GM19463 (cell line): ENCODE measurements around the gene DYNLL2.
"Not testable (repeated sequence)": the region's sequence is repeated elsewhere in the genome, so short reads cannot be mapped to it uniquely, and the experiment has no call there.

ENCODE experiments used
- ATAC-seq: cut with Tn5 transposase; IDR thresholded peaks from one replicate; pipeline ENCODE4 v1.9.1; 2021; ENCODE audit warnings: mild to moderate bottlenecking, moderate library complexity; ENCODE audit not compliant: unreplicated experiment

The DYNLL2 gene

GRCh38 chr17:58066401-58066800 is 16.8 kb upstream of the DYNLL2 start:
- no peak for ATAC-seq

- ATAC-seq, result no peak
Measured at GRCh38 chr17:58072862-58073261, 10.4 kb upstream of the DYNLL2 start.

GRCh38 chr17:58073266-58073665 is 10.0 kb upstream of the DYNLL2 start:
- ATAC-seq, result not testable (repeated sequence)

- not testable (repeated sequence) for ATAC-seq
Measured at GRCh38 chr17:58074406-58074805, 8.8 kb upstream of the DYNLL2 start.

GRCh38 chr17:58079300-58080033 is 3.8 kb upstream of the DYNLL2 start:
- no peak for ATAC-seq

GRCh38 chr17:58081646-58082340 is 1.4 kb upstream of the DYNLL2 start:
- no peak for ATAC-seq

- ATAC-seq, result no peak
Measured at GRCh38 chr17:58082341-58082869, 814 bp upstream of the DYNLL2 start.

GRCh38 chr17:58083491-58084316 is 485 bp downstream of the DYNLL2 start:
- ATAC-seq, result peak; percentile 57

GRCh38 chr17:58084317-58084981 is 1.2 kb downstream of the DYNLL2 start:
- no peak for ATAC-seq

- no peak for ATAC-seq
Measured at GRCh38 chr17:58085039-58085715, 2.0 kb downstream of the DYNLL2 start.

GRCh38 chr17:58086953-58087352 is 3.7 kb downstream of the DYNLL2 start:
- ATAC-seq, result no peak

GRCh38 chr17:58088624-58089023 is 5.4 kb downstream of the DYNLL2 start:
- ATAC-seq, result no peak

GRCh38 chr17:58089111-58089510 is 5.9 kb downstream of the DYNLL2 start:
- ATAC-seq, result no peak

GRCh38 chr17:58091024-58091567 is 7.9 kb downstream of the DYNLL2 start:
- no peak for ATAC-seq

GRCh38 chr17:58092101-58092796 is 9.0 kb downstream of the DYNLL2 start:
- ATAC-seq, result no peak

GRCh38 chr17:58092797-58093385 is 9.7 kb downstream of the DYNLL2 start:
- ATAC-seq, result no peak

GRCh38 chr17:58094118-58094517 is 10.9 kb downstream of the DYNLL2 start:
- no peak for ATAC-seq

- ATAC-seq, result no peak
Measured at GRCh38 chr17:58096892-58097291, 13.7 kb downstream of the DYNLL2 start.
